ENCODE measurements around the gene APOL4.

DNA sequence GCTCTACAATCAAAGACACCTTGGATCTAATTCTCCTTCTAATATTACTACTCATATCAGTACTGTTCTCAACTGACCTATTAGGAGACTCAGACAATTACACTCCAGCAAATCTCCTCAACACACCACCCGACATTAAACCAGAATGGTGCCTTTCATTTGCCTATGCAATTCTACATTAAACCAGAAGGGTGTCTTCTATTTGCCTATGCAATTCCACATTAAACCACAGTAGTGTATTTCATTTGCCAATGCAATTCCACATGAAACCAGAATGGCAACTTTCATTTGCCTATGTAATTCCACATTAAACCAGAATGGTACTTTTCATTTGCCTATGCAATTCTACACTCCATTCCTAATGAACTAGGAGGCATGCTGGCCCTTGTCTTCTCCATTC, 25.7 kb downstream of the APOL4 start:
- TF ChIP-seq, protein P1, sequence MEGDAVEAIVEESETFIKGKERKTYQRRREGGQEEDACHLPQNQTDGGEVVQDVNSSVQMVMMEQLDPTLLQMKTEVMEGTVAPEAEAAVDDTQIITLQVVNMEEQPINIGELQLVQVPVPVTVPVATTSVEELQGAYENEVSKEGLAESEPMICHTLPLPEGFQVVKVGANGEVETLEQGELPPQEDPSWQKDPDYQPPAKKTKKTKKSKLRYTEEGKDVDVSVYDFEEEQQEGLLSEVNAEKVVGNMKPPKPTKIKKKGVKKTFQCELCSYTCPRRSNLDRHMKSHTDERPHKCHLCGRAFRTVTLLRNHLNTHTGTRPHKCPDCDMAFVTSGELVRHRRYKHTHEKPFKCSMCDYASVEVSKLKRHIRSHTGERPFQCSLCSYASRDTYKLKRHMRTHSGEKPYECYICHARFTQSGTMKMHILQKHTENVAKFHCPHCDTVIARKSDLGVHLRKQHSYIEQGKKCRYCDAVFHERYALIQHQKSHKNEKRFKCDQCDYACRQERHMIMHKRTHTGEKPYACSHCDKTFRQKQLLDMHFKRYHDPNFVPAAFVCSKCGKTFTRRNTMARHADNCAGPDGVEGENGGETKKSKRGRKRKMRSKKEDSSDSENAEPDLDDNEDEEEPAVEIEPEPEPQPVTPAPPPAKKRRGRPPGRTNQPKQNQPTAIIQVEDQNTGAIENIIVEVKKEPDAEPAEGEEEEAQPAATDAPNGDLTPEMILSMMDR (IDR thresholded peaks at IDR 0.05), result no peak
- no peak for TF ChIP-seq POLR2AphosphoS5 (IDR thresholded peaks at IDR 0.05)

Measured in sigmoid colon (tissue), 4 donors.